HCT116 (cell line): Measurements from ENCODE around the gene OR10A7. TPM values are rescaled to one million over a fixed set of nuclear protein-coding genes. Genes with fewer than 3 reads are reported as not detected.

Experiments used
- ATAC-seq: fragments of 200-7000 bp; cut with Tn5 transposase; 2 replicates; pipeline ENCODE4 v1.9.1; 2020; ENCODE audit warnings: mild to moderate bottlenecking, moderate library complexity
- BruUV-seq: library from RNA; stranded (reverse); fragments of 400-500 nt; replicated peaks from 2 replicates; lab custom pipeline; 2021; lab: Mats Ljungman, UMichigan
- CTCF ChIA-PET: fragments of 300-600 bp; sonication (Branson Sonifier 250); formaldehyde crosslinking; loops from one replicate; lab custom pipeline; 2021; ENCODE audit warnings: antibody characterized with exemption; lab: Charles Lee
- POLR2A ChIA-PET: fragments of 300-600, 350-600 bp; sonication (Branson Sonifier 250); formaldehyde crosslinking; loops from one replicate; lab custom pipeline; 2021; ENCODE audit warnings: antibody characterized with exemption; lab: Charles Lee
- RAD21 ChIA-PET, 2 experiments: fragments of 300-600 bp; sonication (Branson Sonifier 250); formaldehyde crosslinking; loops; one replicate each; lab custom pipeline; 2023; ENCODE audit warnings: low total read pairs in 2 of 2; ENCODE audit not compliant: uncharacterized antibody in 2 of 2, unreplicated experiment in 2 of 2, low non-redundant PET in 1 of 2; lab: Charles Lee
- DNase-seq: peaks from one replicate; pipeline ENCODE4 v3.0.0-alpha.2; 2010; ENCODE audit warnings: low read depth, low spot score
- H2AFZ ChIP-seq: fragments of 200-600 bp; shearing (Covaris generic), sonication (generic); 2 replicates; pipeline ENCODE4 v1.6.1; 2017; ENCODE audit warnings: low read depth, mixed run types, mixed read lengths, antibody characterized with exemption, low read length; ENCODE audit not compliant: poor library complexity, severe bottlenecking
- H3K27ac ChIP-seq: 2 replicates; pipeline ENCODE4 v1.5.1; 2012; ENCODE audit warnings: low read depth, low read length
- H3K27me3 ChIP-seq: fragments of 200-600 bp; sonication (generic); 2 replicates; pipeline ENCODE4 v1.6.1; 2016; ENCODE audit warnings: mixed run types, low read length, mixed read lengths; ENCODE audit not compliant: insufficient read depth
- H3K36me3 ChIP-seq, 2 experiments: fragments of 200-500 bp in 1 of 2; fragments of 200-600 bp in 1 of 2; sonication (Bioruptor generic) in 1 of 2; sonication (generic) in 1 of 2; 2 replicates each; pipeline versions ENCODE4 v1.5.1 to v1.6.1; 2014 to 2016; ENCODE audit warnings: low read length in 2 of 2, inconsistent platforms in 1 of 2, mixed read lengths in 1 of 2, mixed run types in 1 of 2; ENCODE audit not compliant: insufficient read depth in 2 of 2, control insufficient read depth in 1 of 2
- H3K4me1 ChIP-seq, 2 experiments: fragments of 200-600 bp in 1 of 2; sonication (generic) in 1 of 2; 2 replicates each; pipeline versions ENCODE4 v1.5.1 to v1.6.1; 2012 to 2017; ENCODE audit warnings: low read length in 2 of 2, inconsistent platforms in 1 of 2, mild to moderate bottlenecking in 1 of 2, mixed read lengths in 1 of 2, mixed run types in 1 of 2, moderate library complexity in 1 of 2; ENCODE audit not compliant: insufficient read depth in 2 of 2, control insufficient read depth in 1 of 2
- H3K4me2 ChIP-seq: fragments of 200-600 bp; sonication (generic); 2 replicates; pipeline ENCODE4 v1.6.1; 2017; ENCODE audit warnings: mixed run types, low read length, mixed read lengths
- H3K4me3 ChIP-seq, 2 experiments: fragments of 200-600 bp in 1 of 2; sonication (generic) in 1 of 2; replicated peaks in 1 of 2; 2 replicates each; pipeline ENCODE4 v1.5.1; 2011 to 2016; ENCODE audit warnings: low read length in 2 of 2, control low read depth in 1 of 2, low read depth in 1 of 2, mild to moderate bottlenecking in 1 of 2, mixed read lengths in 1 of 2, mixed run types in 1 of 2
- H3K79me2 ChIP-seq: fragments of 200-600 bp; sonication (generic); 2 replicates; pipeline ENCODE4 v1.6.1; 2017; ENCODE audit warnings: mild to moderate bottlenecking, mixed run types, low read length, moderate library complexity, mixed read lengths; ENCODE audit not compliant: insufficient read depth
- H3K9ac ChIP-seq: fragments of 200-600 bp; sonication (generic); 2 replicates; pipeline ENCODE4 v1.6.1; 2016; ENCODE audit warnings: low read length, mixed read lengths
- H3K9me2 ChIP-seq: fragments of 200-600 bp; sonication (generic), shearing (Covaris generic); 2 replicates; pipeline ENCODE4 v1.6.1; 2017; ENCODE audit warnings: mixed run types, mild to moderate bottlenecking, moderate library complexity; ENCODE audit not compliant: insufficient read depth
- H3K9me3 ChIP-seq, 2 experiments: fragments of 200-500 bp in 1 of 2; fragments of 200-600 bp in 1 of 2; sonication (Bioruptor generic) in 1 of 2; sonication (generic) in 1 of 2; 2 replicates each; pipeline ENCODE4 v1.6.1; 2014 to 2017; ENCODE audit warnings: low read length in 2 of 2, mixed read lengths in 2 of 2, inconsistent platforms in 1 of 2, low read depth in 1 of 2, mild to moderate bottlenecking in 1 of 2, mixed run types in 1 of 2, moderate library complexity in 1 of 2; ENCODE audit not compliant: control insufficient read depth in 1 of 2, insufficient read depth in 1 of 2
- H4K20me1 ChIP-seq: fragments of 200-600 bp; sonication (generic), shearing (Covaris generic); 2 replicates; pipeline ENCODE4 v1.6.1; 2017; ENCODE audit warnings: mixed run types, mild to moderate bottlenecking, moderate library complexity; ENCODE audit not compliant: insufficient read depth
- CBX3 ChIP-seq: IDR thresholded peaks from 2 replicates; pipeline ENCODE4 v1.6.1; 2012; ENCODE audit warnings: low read depth
- EZH2 ChIP-seq: fragments of 200-600 bp; sonication (generic); IDR thresholded peaks from 2 replicates; pipeline ENCODE4 v1.6.1; 2017; ENCODE audit warnings: antibody characterized with exemption, mixed run types
- FOSL1 ChIP-seq: IDR thresholded peaks from 2 replicates; pipeline ENCODE4 v1.6.1; 2012; ENCODE audit warnings: low read depth
- JUND ChIP-seq: IDR thresholded peaks from 2 replicates; pipeline ENCODE4 v1.6.1; 2012
- MAX ChIP-seq: IDR thresholded peaks from 2 replicates; pipeline ENCODE4 v1.6.1; 2012
- POLR2A ChIP-seq: IDR thresholded peaks from 2 replicates; pipeline ENCODE4 v1.7.0; 2011; ENCODE audit warnings: borderline replicate concordance; ENCODE audit not compliant: insufficient read depth, insufficient read length; ENCODE audit errors: extremely low read depth
- TCF7L2 ChIP-seq: IDR thresholded peaks from 2 replicates; pipeline ENCODE4 v1.7.0; 2011; ENCODE audit warnings: borderline replicate concordance, inconsistent platforms; ENCODE audit not compliant: insufficient read depth, insufficient read length; ENCODE audit errors: extremely low read depth
- YY1 ChIP-seq: IDR thresholded peaks from 2 replicates; pipeline ENCODE4 v1.6.1; 2011; ENCODE audit warnings: low read length, low read depth, moderate library complexity, mild to moderate bottlenecking; ENCODE audit not compliant: insufficient replicate concordance; ENCODE audit errors: extremely low read depth
- ZFX ChIP-seq: fragments of 450-650 bp; IDR thresholded peaks from 2 replicates; pipeline ENCODE4 v1.6.1; 2017
- intact Hi-C: fragments of 100-400 bp; cut with micrococcal nuclease; formaldehyde crosslinking; loops from 2 replicates; pipeline ENCODE4 v1.10.0; 2022
- total RNA-seq: library from RNA; stranded (reverse); gene quantifications from one replicate; pipeline ENCODE4 v1.2.1, GENCODE V29; 2021; ENCODE audit not compliant: unreplicated experiment
- TF ChIP-seq, protein P1 (sequence below): IDR thresholded peaks from 2 replicates; pipeline ENCODE4 v1.6.1; 2011; ENCODE audit warnings: mild to moderate bottlenecking, low read length, moderate library complexity; ENCODE audit not compliant: insufficient replicate concordance; ENCODE audit errors: extremely low read depth

Gene OR10A7
- total RNA-seq, 1 experiment from 2014 or later, result not detected

DNA sequence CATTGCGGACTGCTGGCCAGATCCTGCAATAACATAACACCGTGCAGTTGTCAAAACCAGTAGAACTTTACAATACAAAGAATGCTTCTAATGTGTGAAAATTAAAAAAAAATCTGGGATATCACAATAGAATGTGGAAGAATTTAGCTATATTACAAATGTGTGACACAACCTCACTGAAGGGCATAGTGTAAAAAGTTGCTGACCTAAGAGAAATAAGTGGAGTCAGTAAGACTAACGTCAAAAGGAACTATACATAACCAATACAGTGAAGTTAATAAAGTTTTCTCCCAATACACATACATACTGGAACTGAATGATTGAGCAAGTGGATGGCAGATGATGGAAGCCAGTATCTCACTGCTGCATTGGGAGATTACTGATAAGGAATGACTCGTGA is 36.0 kb downstream of the OR10A7 start:
- Histone ChIP-seq H3K4me3 (no peak overlapping the region), H3K9ac (no peak overlapping the region), H3K4me1 (no peaks in the 10 kb centered on the region), H3K4me2 (no peak overlapping the region), H3K27me3 (no peaks in the 10 kb centered on the region), H3K9me3 (no peaks in the 10 kb centered on the region), H3K36me3 (no peaks in the 10 kb centered on the region), H2AFZ (no peak overlapping the region), H4K20me1 (no peaks in the 10 kb centered on the region), H3K79me2 (no peaks in the 10 kb centered on the region), H3K27ac (no peak overlapping the region), H3K9me2 (no peaks in the 10 kb centered on the region)
- ChIA-PET RAD21 (no interaction called here), POLR2A (no interaction called here), CTCF (no interaction called here)
- intact Hi-C loops, result no loop called here
- TF ChIP-seq TCF7L2 (no peak), EZH2 (no peak), MAX (no peak), JUND (no peak), FOSL1 (no peak), YY1 (no peak), POLR2A (no peak), ZFX (no peak), CBX3 (no peak)
- TF ChIP-seq, protein P1, sequence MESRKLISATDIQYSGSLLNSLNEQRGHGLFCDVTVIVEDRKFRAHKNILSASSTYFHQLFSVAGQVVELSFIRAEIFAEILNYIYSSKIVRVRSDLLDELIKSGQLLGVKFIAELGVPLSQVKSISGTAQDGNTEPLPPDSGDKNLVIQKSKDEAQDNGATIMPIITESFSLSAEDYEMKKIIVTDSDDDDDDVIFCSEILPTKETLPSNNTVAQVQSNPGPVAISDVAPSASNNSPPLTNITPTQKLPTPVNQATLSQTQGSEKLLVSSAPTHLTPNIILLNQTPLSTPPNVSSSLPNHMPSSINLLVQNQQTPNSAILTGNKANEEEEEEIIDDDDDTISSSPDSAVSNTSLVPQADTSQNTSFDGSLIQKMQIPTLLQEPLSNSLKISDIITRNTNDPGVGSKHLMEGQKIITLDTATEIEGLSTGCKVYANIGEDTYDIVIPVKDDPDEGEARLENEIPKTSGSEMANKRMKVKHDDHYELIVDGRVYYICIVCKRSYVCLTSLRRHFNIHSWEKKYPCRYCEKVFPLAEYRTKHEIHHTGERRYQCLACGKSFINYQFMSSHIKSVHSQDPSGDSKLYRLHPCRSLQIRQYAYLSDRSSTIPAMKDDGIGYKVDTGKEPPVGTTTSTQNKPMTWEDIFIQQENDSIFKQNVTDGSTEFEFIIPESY, result no peak
- no TSS peak for BruUV-seq
- ATAC-seq (no peak), DNase-seq (no peak)
